ENCODE results near the gene INPP5J. TPM values are rescaled to one million over a fixed set of nuclear protein-coding genes. Genes with fewer than 3 reads are reported as not detected.
"Not testable (repeated sequence)": the region's sequence is repeated elsewhere in the genome, so short reads cannot be mapped to it uniquely, and the experiment has no call there.

The INPP5J gene
- total RNA-seq: 15.7 TPM
- long read RNA-seq, transcript INPP5J-205 (13 exons, 2,215 nt): major isoform, 6 of 50 reads
- long read RNA-seq, partial matches to known transcripts: 32 of 50 reads
- long read RNA-seq, other reads (novel, unspliced or antisense): 7 of 50 reads

GRCh38 chr22:31122532-31123291, at the start of gene INPP5J:
Gene INPP5J, plus strand, starts transcription at chr22:31122966. Its CDS starts 49 bp downstream, at chr22:31123015.
- intact Hi-C loops (cut with micrococcal nuclease): no loop called here
- DNase-seq: peak; percentile 72
- ATAC-seq: peak; percentile 77

DNA sequence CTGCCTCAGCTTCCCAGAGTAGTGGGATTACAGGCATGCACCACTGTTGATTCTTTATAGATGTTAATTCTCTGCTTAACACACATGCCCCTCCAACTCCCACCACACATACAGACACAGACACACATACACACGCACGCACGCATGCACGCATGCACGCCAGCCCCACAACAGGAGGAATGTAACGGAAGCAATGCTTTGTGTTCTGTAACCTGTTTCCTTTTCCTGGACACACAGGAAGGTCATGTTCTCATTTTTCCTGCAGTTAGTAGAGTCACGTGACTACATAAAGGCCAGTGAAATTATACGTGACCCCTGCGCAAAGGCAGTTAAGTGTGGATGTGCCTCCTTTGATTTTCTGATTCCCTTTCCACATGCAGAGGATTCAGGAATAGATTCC, 49.6 kb upstream of the INPP5J start:
- DNase-seq; ATAC-seq; intact Hi-C loops (cut with micrococcal nuclease): not testable (repeated sequence)

- intact Hi-C loops (cut with micrococcal nuclease); ATAC-seq; DNase-seq: not testable (repeated sequence)
Observed at GRCh38 chr22:31073545-31074145, 49.1 kb upstream of the INPP5J start.

- intact Hi-C loops (cut with micrococcal nuclease): no loop called here
- peak; percentile 91 for ATAC-seq
- DNase-seq: peak; percentile 94
Observed at GRCh38 chr22:31075961-31076360, 46.8 kb upstream of the INPP5J start.

GRCh38 chr22:31077681-31078080, 45.1 kb upstream of the INPP5J start:
- DNase-seq (no peak), ATAC-seq (no peak)
- intact Hi-C loops (cut with micrococcal nuclease): no loop called here

- DNase-seq; intact Hi-C loops (cut with micrococcal nuclease); ATAC-seq: not testable (repeated sequence)
Observed at GRCh38 chr22:31078389-31078788, 44.4 kb upstream of the INPP5J start.

DNA sequence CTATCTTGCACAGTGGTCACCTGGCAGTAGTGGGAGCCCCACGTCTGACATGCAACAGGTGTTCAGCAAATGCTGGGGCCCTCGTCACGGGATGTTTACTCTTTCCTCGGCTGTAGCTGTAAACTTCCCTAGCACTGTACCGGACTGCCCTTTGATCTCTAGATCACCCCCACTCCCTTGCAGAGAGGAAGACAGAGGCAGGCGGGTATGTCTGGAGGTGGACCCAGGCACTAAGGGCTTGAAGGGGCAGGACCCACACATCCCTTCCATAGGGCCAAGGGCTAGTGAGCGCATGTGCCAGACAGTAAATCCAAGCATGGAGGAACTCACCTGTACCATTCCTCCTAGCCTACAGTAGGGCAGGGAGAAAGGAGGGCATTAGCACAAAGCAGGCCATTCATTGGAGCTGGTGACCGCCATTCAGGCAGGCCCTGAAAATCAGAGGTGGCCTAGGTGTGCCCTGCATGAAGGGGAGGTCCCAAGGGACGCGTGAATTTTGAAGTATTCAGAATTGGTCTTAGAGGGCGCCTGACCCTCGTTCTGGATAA, 43.6 kb upstream of the INPP5J start:
- intact Hi-C loops (cut with micrococcal nuclease): no loop called here
- ATAC-seq (no peak), DNase-seq (no peak)

GRCh38 chr22:31080164-31080847, 42.5 kb upstream of the INPP5J start:
- no peak for ATAC-seq
- intact Hi-C loops (cut with micrococcal nuclease): loop anchor here (5.0 kb wide), 1 partner anchor 133 kb away; no protein-coding TSS in a partner anchor
- DNase-seq: no peak

GRCh38 chr22:31080848-31081649, 41.7 kb upstream of the INPP5J start, which contains the start of gene SMTN:
Gene SMTN, plus strand, starts transcription at chr22:31081318. Its CDS starts 1,941 bp downstream, at chr22:31083259.
- peak; percentile 81 for ATAC-seq

GRCh38 chr22:31081963-31082605, 40.7 kb upstream of the INPP5J start:
- intact Hi-C loops (cut with micrococcal nuclease): loop anchor here (5.0 kb wide), 1 partner anchor 135 kb away; no protein-coding TSS in a partner anchor
- ATAC-seq (no peak), DNase-seq (no peak)

More at GRCh38 chr22:31080848-31081649, 41.7 kb upstream of the INPP5J start, which contains the start of gene SMTN:
- DNase-seq: peak; percentile 95
- intact Hi-C loops (cut with micrococcal nuclease): loop anchor here (5.0 kb wide), 1 partner anchor 134 kb away; no protein-coding TSS in a partner anchor

DNA sequence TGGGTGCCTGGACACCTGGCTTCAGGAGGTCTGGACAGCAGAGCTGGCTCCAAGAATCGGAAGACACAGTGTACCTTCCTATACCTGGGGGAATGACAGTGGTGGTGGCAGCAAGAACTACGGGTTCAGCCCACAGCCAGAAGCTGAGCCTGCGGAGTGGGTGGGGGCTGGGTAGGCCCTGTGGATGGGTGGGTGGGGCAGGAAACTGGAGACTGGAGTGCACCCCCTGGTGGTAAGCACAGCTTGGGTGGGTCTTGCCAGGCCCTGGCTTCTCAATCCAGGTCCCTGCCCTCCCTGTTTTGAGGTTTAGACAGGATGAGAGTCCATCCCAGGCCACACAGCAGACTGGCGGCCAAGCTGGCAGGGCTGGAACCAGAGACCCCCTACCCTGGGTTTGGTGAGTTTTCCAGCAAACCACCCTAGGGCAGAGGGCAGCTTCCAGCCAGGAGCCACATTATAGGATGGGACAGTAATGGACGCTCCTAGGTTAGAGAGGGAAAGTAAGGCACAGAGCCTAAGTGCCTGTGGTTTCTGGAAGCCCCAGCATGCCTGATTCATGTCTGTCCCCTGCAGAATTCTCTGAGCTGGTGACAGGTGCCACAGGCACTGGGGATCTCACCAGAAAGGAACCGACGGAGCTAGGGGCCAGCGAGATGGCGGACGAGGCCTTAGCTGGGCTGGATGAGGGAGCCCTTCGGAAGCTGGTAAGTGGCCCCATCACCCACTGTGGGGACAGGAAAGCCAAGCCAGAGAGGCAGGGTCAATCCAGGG, 40.0 kb upstream of the INPP5J start:
- intact Hi-C loops (cut with micrococcal nuclease): loop anchor here (5.0 kb wide), 1 partner anchor 135 kb away; no protein-coding TSS in a partner anchor
- DNase-seq (peak; percentile 82), ATAC-seq (peak; percentile 14)

DNA sequence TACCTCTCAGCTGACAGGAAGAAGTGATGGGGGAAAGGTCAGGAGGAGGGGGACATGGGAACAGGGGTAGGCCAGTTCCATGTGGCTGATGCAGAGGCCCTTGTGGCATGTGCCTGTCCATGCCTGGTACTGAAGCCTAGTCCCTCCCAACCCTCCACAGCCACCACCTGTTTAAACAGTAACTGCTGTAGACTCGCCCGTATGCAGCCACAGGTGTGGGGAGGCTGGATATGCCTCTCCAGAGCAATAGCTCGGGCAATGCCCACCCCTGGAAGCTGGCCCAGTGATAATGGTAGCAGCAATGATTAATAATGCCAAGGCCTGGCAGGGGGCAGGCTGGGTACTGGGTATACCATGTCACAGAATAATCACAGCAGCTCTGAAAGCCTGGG, 39.4 kb upstream of the INPP5J start:
- intact Hi-C loops (cut with micrococcal nuclease): loop anchor here (5.0 kb wide), 1 partner anchor 136 kb away; no protein-coding TSS in a partner anchor
- ATAC-seq (no peak), DNase-seq (no peak)

- intact Hi-C loops (cut with micrococcal nuclease): loop anchor here (5.0 kb wide), 1 partner anchor 137 kb away; no protein-coding TSS in a partner anchor
- no peak for DNase-seq
- no peak for ATAC-seq
Observed at GRCh38 chr22:31083923-31084810, 38.6 kb upstream of the INPP5J start.

DNA sequence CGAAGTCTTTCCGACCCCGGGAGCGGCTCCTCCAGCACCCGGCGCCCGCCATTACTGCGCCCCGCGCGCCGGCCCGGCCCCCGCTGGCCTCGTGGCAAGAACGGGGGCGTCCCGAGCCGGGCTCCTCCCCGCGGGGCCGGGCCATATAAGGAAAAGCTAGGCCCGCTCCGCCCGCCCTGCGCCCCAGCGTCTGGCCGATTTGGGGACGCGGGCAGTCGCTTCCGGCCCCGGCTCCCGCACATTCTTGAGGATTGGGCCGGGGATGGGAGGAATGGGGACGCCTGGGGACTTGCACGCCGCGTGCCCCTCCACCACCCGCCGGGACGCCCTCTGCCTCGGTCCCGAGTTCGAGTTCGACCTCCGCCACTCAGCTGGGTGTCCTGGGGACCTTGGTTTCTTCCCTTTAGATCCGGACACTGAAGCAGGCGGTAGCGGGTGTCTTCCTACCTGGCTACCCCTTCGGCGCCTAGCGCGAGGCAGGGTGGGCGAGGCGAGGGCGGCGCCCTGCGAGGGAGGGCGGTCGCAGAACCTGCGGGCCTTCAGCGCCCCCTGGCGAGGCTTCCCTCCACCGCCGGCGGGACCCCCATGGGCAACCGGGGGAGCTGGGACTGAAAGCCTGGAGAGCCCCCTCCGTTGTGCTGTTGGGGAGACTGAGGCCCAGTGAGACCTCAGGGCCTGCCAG, 37.8 kb upstream of the INPP5J start:
- intact Hi-C loops (cut with micrococcal nuclease): loop anchor here (5.0 kb wide), 1 partner anchor 138 kb away; no protein-coding TSS in a partner anchor
- peak; percentile 95 for DNase-seq
- peak; percentile 80 for ATAC-seq

DNA sequence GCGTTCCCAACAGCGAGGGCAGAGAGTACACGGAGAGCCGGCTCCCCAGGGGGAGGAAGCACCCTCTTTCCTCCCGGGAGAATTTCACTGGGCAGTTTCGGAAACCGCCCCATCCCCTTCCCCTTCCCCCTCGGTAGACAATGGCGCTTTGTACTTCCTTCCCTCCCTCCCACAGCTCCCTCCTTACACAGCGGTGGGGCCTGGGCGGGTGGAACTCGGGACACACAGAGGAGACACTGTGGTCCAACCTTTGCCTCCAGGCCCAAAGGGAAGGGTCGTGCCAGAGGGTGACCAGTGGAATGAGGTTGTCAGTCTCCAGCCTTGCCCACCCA, 37.3 kb upstream of the INPP5J start:
- DNase-seq (peak; percentile 62), ATAC-seq (peak; percentile 4)
- intact Hi-C loops (cut with micrococcal nuclease): no loop called here
